Naive thymus-derived CD4-positive, alpha-beta T cell (primary cell): Measurements from ENCODE around the gene TIMP2. TPM values are rescaled to one million over a fixed set of nuclear protein-coding genes. Genes with fewer than 3 reads are reported as not detected.

ENCODE experiments used
- ATAC-seq: fragments of 150-1000 bp; cut with Tn5 transposase; 2 replicates; pipeline ENCODE4 v1.10.0; 2021; ENCODE audit warnings: mild to moderate bottlenecking, moderate library complexity
- CTCF ChIA-PET: fragments of 350-600 bp; sonication (Branson Sonifier 250); formaldehyde crosslinking; loops from one replicate; lab custom pipeline; 2021; ENCODE audit warnings: antibody characterized with exemption; lab: Charles Lee
- POLR2A ChIA-PET: fragments of 350-600 bp; sonication (Branson Sonifier 250); formaldehyde crosslinking; loops from one replicate; lab custom pipeline; 2021; ENCODE audit warnings: antibody characterized with exemption, inconsistent platforms; lab: Charles Lee
- DNase-seq, 9 donors: peaks; one replicate each; pipeline versions ENCODE4 v3.0.0 to v3.0.0-alpha.2; 2020 to 2022; ENCODE audit warnings: mixed read lengths in 1 of 9
- H3K27ac ChIP-seq: one replicate; pipeline ENCODE4 v1.7.0; 2013; ENCODE audit warnings: mild to moderate bottlenecking, low read depth, low read length, moderate library complexity
- H3K27me3 ChIP-seq, 2 donors: one replicate each; pipeline ENCODE4 v1.7.0; 2013; ENCODE audit warnings: low read length in 2 of 2, mild to moderate bottlenecking in 2 of 2, moderate library complexity in 2 of 2; ENCODE audit not compliant: control insufficient read depth in 2 of 2, insufficient read depth in 2 of 2
- H3K36me3 ChIP-seq, 3 experiments: 1 replicate in 2 of 3; 2 replicates in 1 of 3; pipeline ENCODE4 v1.7.0; 2013; ENCODE audit warnings: low read length in 3 of 3, mild to moderate bottlenecking in 3 of 3, moderate library complexity in 1 of 3; ENCODE audit not compliant: insufficient read depth in 3 of 3, control insufficient read depth in 2 of 3
- H3K4me1 ChIP-seq, 2 donors: one replicate each; pipeline ENCODE4 v1.7.0; 2013; ENCODE audit warnings: low read length in 2 of 2, mild to moderate bottlenecking in 2 of 2, moderate library complexity in 1 of 2; ENCODE audit not compliant: control insufficient read depth in 2 of 2, insufficient read depth in 2 of 2
- H3K4me3 ChIP-seq: 2 replicates; pipeline ENCODE4 v1.7.0; 2013; ENCODE audit warnings: mild to moderate bottlenecking, low read length
- H3K9me3 ChIP-seq, 3 experiments: 1 replicate in 2 of 3; 2 replicates in 1 of 3; pipeline ENCODE4 v1.7.0; 2013; ENCODE audit warnings: low read length in 3 of 3; ENCODE audit not compliant: control insufficient read depth in 2 of 3
- H3K27ac Mint-ChIP-seq, 9 donors: one replicate each; pipeline ENCODE4 v1.8.0; 2020 to 2022; ENCODE audit warnings: mixed read lengths in 9 of 9, mild to moderate bottlenecking in 8 of 9, moderate library complexity in 5 of 9, inconsistent platforms in 2 of 9
- H3K27me3 Mint-ChIP-seq, 5 donors: one replicate each; pipeline ENCODE4 v1.8.0; 2021 to 2022; ENCODE audit warnings: mixed read lengths in 5 of 5, mild to moderate bottlenecking in 1 of 5
- H3K36me3 Mint-ChIP-seq, 5 donors: one replicate each; pipeline ENCODE4 v1.8.0; 2020 to 2022; ENCODE audit warnings: mixed read lengths in 5 of 5, mild to moderate bottlenecking in 3 of 5, inconsistent platforms in 1 of 5
- H3K4me1 Mint-ChIP-seq, 7 donors: one replicate each; pipeline ENCODE4 v1.8.0; 2020 to 2022; ENCODE audit warnings: mixed read lengths in 7 of 7, mild to moderate bottlenecking in 3 of 7, inconsistent platforms in 1 of 7
- H3K4me3 Mint-ChIP-seq, 10 donors: one replicate each; pipeline ENCODE4 v1.8.0; 2020 to 2022; ENCODE audit warnings: mild to moderate bottlenecking in 10 of 10, mixed read lengths in 10 of 10, moderate library complexity in 6 of 10, inconsistent platforms in 2 of 10
- H3K9me3 Mint-ChIP-seq, 11 donors: one replicate each; pipeline ENCODE4 v1.8.0; 2020 to 2022; ENCODE audit warnings: mixed read lengths in 11 of 11, mild to moderate bottlenecking in 4 of 11, inconsistent platforms in 1 of 11, moderate library complexity in 1 of 11
- intact Hi-C, 2 donors: fragments of 100-400 bp; cut with micrococcal nuclease; formaldehyde crosslinking; loops; one replicate each; pipeline ENCODE4 v1.15.1; 2023
- polyA plus RNA-seq, 2 donors: library from polyadenylated mRNA; unstranded; fragments of 300-500 nt; fragmentation: Illumina TruSeq; gene quantifications; one replicate each; pipeline ENCODE4 v1.2.3, GENCODE V29; 2021
- total RNA-seq, 6 experiments: library from RNA in 5 of 6; stranded (reverse) in 5 of 6; gene quantifications; 1 replicate in 5 of 6; 2 replicates in 1 of 6; pipeline ENCODE4 v1.2.3 and lab custom pipeline; 2021 to 2026

TIMP2 gene
- total and polyA plus RNA-seq, 7 experiments from 2014 or later: 0.23 to 46.1 (median 5.7) TPM

DNA sequence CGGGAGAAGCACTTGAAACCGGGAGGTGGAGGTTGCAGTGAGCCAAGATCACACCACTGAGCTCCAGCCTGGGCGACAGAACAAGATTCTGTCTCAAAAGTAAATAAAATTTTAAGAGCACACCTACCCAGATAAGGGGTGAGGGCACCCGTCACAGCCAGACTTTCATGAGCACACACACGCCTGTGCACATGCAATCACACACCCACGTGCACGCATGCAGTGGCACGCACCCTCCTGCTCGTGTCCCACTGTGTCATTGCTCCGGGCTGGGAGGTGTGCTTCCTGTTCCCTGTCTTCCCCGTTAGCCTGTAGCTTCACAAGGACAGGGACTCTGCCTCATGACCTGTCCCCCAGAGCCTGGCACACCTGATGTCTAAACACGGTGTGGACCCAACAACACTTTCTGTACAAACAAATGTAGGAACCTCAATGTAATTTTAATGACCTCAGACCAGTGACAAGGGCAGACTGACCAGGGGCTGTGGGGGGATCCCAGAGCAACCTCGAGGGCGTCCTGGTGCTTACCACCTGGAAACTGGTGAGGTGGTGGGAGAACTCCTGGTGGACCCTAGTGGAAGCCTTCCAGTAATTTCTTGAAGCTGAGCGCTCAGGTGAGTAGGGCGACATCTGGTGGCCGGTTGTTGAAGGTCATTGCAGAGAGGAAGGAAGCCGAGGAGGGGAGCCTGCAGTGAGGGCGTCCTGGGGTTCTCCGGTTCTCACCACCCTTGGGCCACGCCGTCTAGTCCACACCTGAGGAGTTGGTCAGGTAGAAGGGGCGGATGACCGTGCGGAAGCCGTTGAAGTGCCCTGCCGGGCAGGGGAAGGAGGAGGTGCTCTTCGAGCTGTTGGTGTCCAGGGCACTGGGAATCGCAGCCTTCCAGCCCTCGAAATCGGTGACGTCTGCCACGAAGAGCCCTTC lies 45.9 kb upstream of the TIMP2 start:
- Histone ChIP-seq H3K9me3 (no peaks in the 10 kb centered on the region), H3K4me1 (peaks cover 0 to 6% of the 10 kb centered on the region in 2 donors), H3K27me3 (no peaks in the 10 kb centered on the region), H3K36me3 (peaks cover 0 to 40% (median 0%) of the 10 kb centered on the region in 3 experiments), H3K27ac (no peak overlapping the region), H3K4me3 (no peak overlapping the region)
- intact Hi-C loops: loop anchor here (1.0 to 5.0 kb wide), 2 partner anchors 44 to 106 kb away; partner anchors contain the start of gene TIMP2 (in 1 of the 2)
- Mint-ChIP-seq H3K4me1 (peaks cover 7 to 20% (median 11%) of the 10 kb centered on the region in 7 donors), H3K27me3 (no peaks in the 10 kb centered on the region), H3K36me3 (peaks cover 0 to 9% (median 0%) of the 10 kb centered on the region in 5 donors), H3K4me3 (no peak overlapping the region), H3K9me3 (no peaks in the 10 kb centered on the region), H3K27ac (peak overlapping the region; percentile 5 to 93 (median 75))
- POLR2A ChIA-PET: interaction anchor here (1.5 to 1.6 kb wide), 2 partner anchors 105 to 130 kb away, joined by 4 to 5 read pairs; no protein-coding TSS in a partner anchor
- CTCF ChIA-PET: interaction anchor here (0.5 to 2.8 kb wide), 11 partner anchors 8 to 1300 kb away, joined by 3 to 25 read pairs (median 3); partner anchors contain the start of gene LGALS3BP
- ATAC-seq (peak; percentile 86), DNase-seq (peak; percentile 55 to 81 (median 70))

DNA sequence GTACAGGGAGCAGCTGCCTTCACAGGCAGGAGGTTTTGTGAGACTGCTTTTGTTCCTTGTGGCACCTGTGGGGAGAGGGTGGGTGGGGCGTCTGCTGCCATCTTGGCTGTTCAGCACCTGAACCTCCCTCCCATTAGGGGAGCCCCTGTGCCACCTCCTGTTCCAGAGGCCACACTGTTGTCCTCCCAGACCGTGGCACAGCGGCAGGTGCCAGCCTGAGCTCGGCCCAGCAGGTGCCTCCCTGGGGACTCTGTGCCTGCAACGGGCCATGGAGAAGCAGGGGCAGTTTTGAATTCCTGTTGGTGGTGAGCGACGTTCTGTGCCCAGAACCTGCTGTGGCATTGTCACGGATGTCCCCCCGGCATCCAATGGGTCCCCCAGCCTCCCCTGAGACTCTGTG lies 44.7 kb upstream of the TIMP2 start:
- CTCF ChIA-PET: no interaction called here
- Mint-ChIP-seq H3K4me1 (peaks cover 5 to 14% (median 8%) of the 10 kb centered on the region in 7 donors), H3K27me3 (no peaks in the 10 kb centered on the region), H3K36me3 (peaks cover 0 to 13% (median 0%) of the 10 kb centered on the region in 5 donors), H3K9me3 (no peaks in the 10 kb centered on the region), H3K27ac (no peak overlapping the region), H3K4me3 (no peak overlapping the region)
- Histone ChIP-seq H3K4me1 (peaks cover 0 to 6% of the 10 kb centered on the region in 2 donors), H3K9me3 (no peaks in the 10 kb centered on the region), H3K4me3 (no peak overlapping the region), H3K27me3 (no peaks in the 10 kb centered on the region), H3K27ac (no peak overlapping the region), H3K36me3 (peaks cover 0 to 36% (median 0%) of the 10 kb centered on the region in 3 experiments)
- ATAC-seq (no peak), DNase-seq (no peak)
- intact Hi-C loops: loop anchor here in 1 of 2 donors (5.0 kb wide), 1 partner anchor 43 kb away; the partner anchor contains the start of gene TIMP2
- POLR2A ChIA-PET: no interaction called here

DNA sequence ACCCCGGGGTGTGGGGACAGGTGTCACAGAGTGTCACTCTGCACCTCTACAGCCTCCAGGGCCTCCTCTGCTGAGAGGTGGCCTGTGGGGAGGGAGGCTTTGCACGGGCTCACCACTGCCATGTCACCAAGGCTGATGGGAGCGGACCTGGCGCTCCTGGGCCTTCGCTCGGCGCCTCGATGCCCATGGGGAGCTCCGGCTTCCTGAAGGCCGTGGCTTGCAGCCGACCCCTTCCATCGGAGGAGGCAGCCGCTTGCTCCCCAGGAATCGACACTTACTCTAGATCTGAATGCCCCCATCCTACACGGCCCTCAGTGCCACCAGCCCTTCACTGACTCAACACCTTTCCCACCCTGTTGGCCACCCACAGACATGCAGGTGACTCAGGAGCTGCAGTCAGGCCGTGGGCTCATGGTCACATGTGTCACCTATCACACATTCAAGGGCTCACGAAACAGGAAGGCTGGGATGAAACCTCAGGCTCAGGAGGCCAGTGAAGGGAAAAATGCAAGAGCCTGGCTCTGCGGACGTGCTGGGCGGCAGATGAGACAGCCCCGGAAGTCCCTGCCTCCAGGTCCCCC lies 42.7 kb upstream of the TIMP2 start:
- no peak for ATAC-seq
- no peak overlapping the region for H3K4me3 Mint-ChIP-seq
- CTCF ChIA-PET: no interaction called here

DNA sequence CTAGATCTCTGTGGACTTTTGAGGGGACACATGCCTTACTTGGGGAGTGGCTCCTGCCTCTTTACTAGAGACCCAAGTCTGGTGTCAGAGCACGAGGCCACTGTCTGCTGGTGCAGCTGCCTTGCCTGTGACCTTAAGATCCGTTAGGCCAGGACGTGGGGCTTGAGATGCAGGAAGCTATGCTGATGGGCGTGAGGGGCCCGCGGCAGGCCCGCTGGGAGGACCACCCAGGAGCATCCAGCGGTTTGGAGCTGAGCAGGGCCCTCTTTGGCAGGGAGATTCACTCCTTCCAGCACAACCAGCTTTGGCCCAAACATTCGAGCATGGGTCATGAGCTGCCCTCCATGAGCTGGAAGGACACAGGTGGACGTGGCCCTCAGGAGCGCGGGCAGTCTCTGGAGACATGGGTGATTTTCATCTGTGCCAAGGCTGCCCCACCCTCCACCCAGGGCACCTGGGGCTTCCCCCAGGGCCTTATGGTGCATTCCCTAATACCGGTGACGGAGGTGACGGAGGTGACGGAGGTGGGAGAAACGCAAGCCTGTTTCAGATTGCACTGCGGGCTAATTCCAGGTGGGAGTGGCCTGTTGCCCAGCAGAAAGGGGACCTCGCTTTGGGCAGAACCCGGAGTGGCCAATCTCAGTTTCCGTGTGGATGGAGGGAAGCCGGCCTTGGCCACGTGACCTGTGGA lies 41.9 kb upstream of the TIMP2 start:
- Mint-ChIP-seq H3K9me3 (no peaks in the 10 kb centered on the region), H3K27ac (no peak overlapping the region), H3K27me3 (no peaks in the 10 kb centered on the region), H3K4me1 (peaks cover 5 to 11% (median 8%) of the 10 kb centered on the region in 7 donors), H3K36me3 (peaks cover 0 to 13% (median 0%) of the 10 kb centered on the region in 5 donors), H3K4me3 (no peak overlapping the region)
- Histone ChIP-seq H3K4me3 (no peak overlapping the region), H3K27me3 (no peaks in the 10 kb centered on the region), H3K36me3 (peaks cover 0 to 14% (median 0%) of the 10 kb centered on the region in 3 experiments), H3K27ac (no peak overlapping the region), H3K9me3 (no peaks in the 10 kb centered on the region), H3K4me1 (peaks cover 0 to 6% of the 10 kb centered on the region in 2 donors)
- ATAC-seq (no peak), DNase-seq (no peak)
- intact Hi-C loops: no loop called here
- ChIA-PET CTCF (no interaction called here), POLR2A (no interaction called here)

More for the DNA sequence above, 42.7 kb upstream of the TIMP2 start:
- intact Hi-C loops: no loop called here
- Histone ChIP-seq H3K4me1 (peaks cover 0 to 6% of the 10 kb centered on the region in 2 donors), H3K27me3 (no peaks in the 10 kb centered on the region), H3K9me3 (no peaks in the 10 kb centered on the region), H3K27ac (no peak overlapping the region), H3K36me3 (peaks cover 0 to 22% (median 0%) of the 10 kb centered on the region in 3 experiments), H3K4me3 (no peak overlapping the region)
- Mint-ChIP-seq H3K27me3 (no peaks in the 10 kb centered on the region), H3K36me3 (peaks cover 0 to 13% (median 0%) of the 10 kb centered on the region in 5 donors), H3K27ac (no peak overlapping the region), H3K4me1 (peaks cover 5 to 12% (median 8%) of the 10 kb centered on the region in 7 donors), H3K9me3 (no peaks in the 10 kb centered on the region)
- POLR2A ChIA-PET: no interaction called here
- no peak for DNase-seq

DNA sequence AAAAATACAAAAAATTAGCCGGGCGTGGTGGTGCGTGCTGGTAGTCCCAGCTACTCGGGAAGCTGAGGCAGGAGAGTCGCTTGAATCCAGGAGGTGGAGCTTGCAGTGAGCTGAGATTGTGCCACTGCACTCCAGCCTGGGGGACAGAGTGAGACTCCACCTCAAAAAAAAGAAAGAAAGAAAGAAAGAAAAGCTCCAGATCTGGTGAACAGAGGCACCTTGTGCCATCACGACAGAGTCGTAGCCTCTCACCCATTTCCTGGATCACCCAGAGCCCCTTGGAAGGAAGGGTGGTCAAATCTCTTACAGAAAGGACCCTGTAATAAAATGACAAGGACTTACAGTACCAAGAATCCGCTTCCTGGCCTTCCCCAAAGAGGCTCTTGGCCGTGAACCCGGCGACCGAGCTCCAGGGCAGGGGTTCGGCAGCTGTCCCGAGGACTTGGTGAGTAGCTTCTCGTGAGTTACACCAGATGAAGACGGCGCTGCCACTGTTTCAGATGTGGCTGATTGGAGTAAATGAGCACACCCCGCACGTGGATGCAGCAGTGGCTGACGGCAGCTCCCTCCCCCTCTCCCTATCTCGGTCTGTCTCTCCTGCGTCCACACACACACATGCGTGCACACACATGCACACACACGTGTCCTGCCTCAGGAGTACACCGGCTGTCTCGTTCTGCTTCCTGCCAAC lies 41.1 kb upstream of the TIMP2 start:
- no peak for ATAC-seq
- H3K27me3 Mint-ChIP-seq: no peaks in the 10 kb centered on the region
- peak overlapping the region in 1 of 9 donors; percentile 38 for H3K27ac Mint-ChIP-seq
- H3K27ac ChIP-seq: no peak overlapping the region
- H3K4me1 ChIP-seq: peaks cover 0 to 6% of the 10 kb centered on the region in 2 donors
- H3K9me3 Mint-ChIP-seq: no peaks in the 10 kb centered on the region
- no peak overlapping the region for H3K4me3 ChIP-seq
- H3K36me3 ChIP-seq: peaks cover 0 to 9% (median 0%) of the 10 kb centered on the region in 3 experiments
- ChIA-PET POLR2A (no interaction called here), CTCF (no interaction called here)
- H3K27me3 ChIP-seq: no peaks in the 10 kb centered on the region
- no peak for DNase-seq
- peaks cover 3 to 8% (median 5%) of the 10 kb centered on the region in 7 donors for H3K4me1 Mint-ChIP-seq
- H3K9me3 ChIP-seq: no peaks in the 10 kb centered on the region
- no peak overlapping the region for H3K4me3 Mint-ChIP-seq
- intact Hi-C loops: no loop called here
- peaks cover 0 to 10% (median 0%) of the 10 kb centered on the region in 5 donors for H3K36me3 Mint-ChIP-seq
